Spleen (tissue), 11 donors: Measurements from ENCODE around the gene APLP1. TPM values are rescaled to one million over a fixed set of nuclear protein-coding genes. Genes with fewer than 3 reads are reported as not detected.
"Not testable (repeated sequence)": the region's sequence is repeated elsewhere in the genome, so short reads cannot be mapped to it uniquely, and the experiment has no call there.

Source experiments
- DNase-seq: peaks from one replicate; pipeline ENCODE4 v3.0.0-alpha.2; 2020
- H3K27ac ChIP-seq, 8 donors: fragments of 200-600 bp; sonication (generic) in 7 of 8; 1 replicate in 4 of 8; 2 replicates in 4 of 8; pipeline versions ENCODE4 v1.5.0 to v1.8.0; 2016 to 2021; ENCODE audit warnings: inconsistent platforms in 4 of 8, mild to moderate bottlenecking in 4 of 8, moderate library complexity in 1 of 8
- H3K27me3 ChIP-seq, 7 donors: fragments of 200-600 bp; sonication (generic) in 6 of 7; replicated peaks in 1 of 7; 1 replicate in 4 of 7; 2 replicates in 3 of 7; pipeline versions ENCODE4 v1.5.0 to v1.8.0; 2016 to 2021; ENCODE audit warnings: inconsistent platforms in 3 of 7, mild to moderate bottlenecking in 1 of 7
- H3K36me3 ChIP-seq, 6 donors: fragments of 200-600 bp; sonication (generic) in 5 of 6; 1 replicate in 4 of 6; 2 replicates in 2 of 6; pipeline versions ENCODE4 v1.5.0 to v1.8.0; 2016 to 2021; ENCODE audit warnings: inconsistent platforms in 2 of 6
- H3K4me1 ChIP-seq, 6 donors: fragments of 200-600 bp; sonication (generic) in 5 of 6; 1 replicate in 3 of 6; 2 replicates in 3 of 6; pipeline versions ENCODE4 v1.5.0 to v1.8.0; 2016 to 2021; ENCODE audit warnings: inconsistent platforms in 3 of 6
- H3K4me3 ChIP-seq, 8 donors: fragments of 200-600 bp; sonication (generic) in 7 of 8; 1 replicate in 4 of 8; 2 replicates in 4 of 8; pipeline versions ENCODE4 v1.5.0 to v1.8.0; 2016 to 2021; ENCODE audit warnings: inconsistent platforms in 4 of 8, mild to moderate bottlenecking in 4 of 8, moderate library complexity in 2 of 8
- H3K9me3 ChIP-seq, 8 donors: fragments of 200-600 bp; sonication (generic) in 7 of 8; 1 replicate in 4 of 8; 2 replicates in 4 of 8; pipeline versions ENCODE4 v1.5.0 to v1.8.0; 2016 to 2021; ENCODE audit warnings: inconsistent platforms in 4 of 8
- CTCF ChIP-seq, 11 experiments: fragments of 200-600 bp in 7 of 11; fragments of 450-650 bp in 4 of 11; sonication (generic) in 4 of 11; IDR thresholded peaks in 8 of 11; conservative IDR thresholded peaks in 3 of 11; 1 replicate in 7 of 11; 2 replicates in 4 of 11; pipeline versions ENCODE4 v1.4.0 to v1.8.0; 2016 to 2021; ENCODE audit warnings: antibody characterized with exemption in 11 of 11, inconsistent platforms in 4 of 11, mild to moderate bottlenecking in 1 of 11
- POLR2A ChIP-seq, 3 donors: fragments of 450-650 bp; IDR thresholded peaks; one replicate each; pipeline ENCODE4 v1.5.1; 2017; ENCODE audit warnings: antibody characterized with exemption in 3 of 3, mild to moderate bottlenecking in 1 of 3
- POLR2AphosphoS5 ChIP-seq, 3 donors: sonication (generic); formaldehyde crosslinking; IDR thresholded peaks; one replicate each; pipeline ENCODE4 v1.5.1; 2017; ENCODE audit warnings: antibody characterized with exemption in 3 of 3
- WGBS, 5 donors: extraction: QIAGEN DNeasy Blood & Tissue Kit in 3 of 5; methylation state at CpG; one replicate each; pipeline versions ENCODE4 v1.1.5 to v1.1.7; 2013 to 2018; 5-methylcytosine and 5-hydroxymethylcytosine counted together
- intact Hi-C: fragments of 100-400 bp; cut with DNase I; formaldehyde crosslinking; loops from one replicate; pipeline ENCODE4 v1.15.0; 2023; ENCODE audit warnings: low total_unique reads
- polyA plus RNA-seq, 3 donors: library from polyadenylated mRNA; stranded (reverse); fragments of 200-250 nt; gene quantifications; one replicate each; pipeline ENCODE4 v1.2.1, GENCODE V29; 2013
- total RNA-seq, 7 donors: library from RNA; depleted of rRNA in 3 of 7; stranded (reverse); fragments of >200 nt in 3 of 7; fragmentation: NEBNext Ultra II Directional in 4 of 7; extraction: Animal tissue kit (Norgen Biotek cat#: 25700) in 4 of 7; gene quantifications; one replicate each; pipeline versions ENCODE4 v1.1.0 to v1.2.1, GENCODE V29; 2016 to 2021
- donor health status: healthy with polysubstance abuse.
- donor health status: DM: no; HTN: no; CAD: no; lungs with moderate emphysema.
- donor health status: DM: no; HTN: no; CAD: no.
- donor health status: Bipolar disorder and iron deficiency.
- donor health status: healthy.
- donor health status: DM: no; HTN: no; CAD: no.
- donor health status: DM: yes; HTN: yes; CAD: no.

The APLP1 gene
- total and polyA plus RNA-seq, 10 donors, result 0.57 to 3.6 (median 1.2) TPM; not detected in 2

GRCh38 chr19:35830986-35831385, 37.4 kb upstream of the APLP1 start:
- H3K36me3 ChIP-seq, result no peaks in the 10 kb centered on the region
- intact Hi-C loops, result no loop called here
- no peak for TF ChIP-seq POLR2AphosphoS5 (IDR thresholded peaks at IDR 0.05)
- no peak for TF ChIP-seq CTCF (IDR thresholded peaks at IDR 0.05 in 8 of 11, conservative IDR thresholded peaks at IDR 0.05 in 3 of 11)
- no peak for DNase-seq
- no peaks in the 10 kb centered on the region for H3K9me3 ChIP-seq
- peaks cover 0 to 95% (median 6%) of the 10 kb centered on the region in 7 donors for H3K27me3 ChIP-seq
- no peak overlapping the region for H3K27ac ChIP-seq
- 70 to 89% (median 76%) methylated on average over 18 of the region's 18 CpGs for WGBS, 5 donors
- H3K4me3 ChIP-seq, result no peak overlapping the region
- no peaks in the 10 kb centered on the region for H3K4me1 ChIP-seq

DNA sequence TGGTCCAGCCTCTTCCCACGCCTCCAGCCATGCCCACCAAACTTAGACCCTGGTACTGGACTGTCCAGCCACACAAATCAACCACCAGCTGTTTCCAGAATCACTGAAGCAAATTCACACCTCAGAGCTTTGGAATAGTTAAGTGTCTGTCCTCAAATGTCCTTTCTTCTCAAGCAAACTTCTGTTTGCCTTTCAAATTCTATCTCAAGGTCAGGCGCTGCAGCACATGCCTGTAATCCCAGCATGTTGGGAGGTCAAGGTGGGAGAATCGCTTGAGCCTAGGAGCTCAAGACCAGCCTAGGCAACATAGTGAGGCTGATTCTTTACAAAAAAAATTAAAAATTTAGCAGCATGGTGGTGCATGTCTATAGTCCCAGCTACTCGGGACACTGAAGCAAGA, 36.3 kb upstream of the APLP1 start:
- TF ChIP-seq POLR2AphosphoS5 (IDR thresholded peaks at IDR 0.05), result no peak
- Histone ChIP-seq H3K27ac (no peak overlapping the region), H3K36me3 (no peaks in the 10 kb centered on the region), H3K4me1 (no peaks in the 10 kb centered on the region), H3K27me3 (peaks cover 0 to 92% (median under 1%) of the 10 kb centered on the region in 7 donors), H3K9me3 (no peaks in the 10 kb centered on the region), H3K4me3 (no peak overlapping the region)
- 73 to 79% (median 75%) methylated on average over 4 of the region's 4 CpGs for WGBS, 5 donors
- intact Hi-C loops, result no loop called here
- no peak for DNase-seq

- Histone ChIP-seq H3K9me3 (peaks cover 0 to 12% (median 11%) of the 10 kb centered on the region in 8 donors), H3K27me3 (peaks cover 0 to 84% (median 0%) of the 10 kb centered on the region in 7 donors), H3K4me1 (no peaks in the 10 kb centered on the region), H3K36me3 (no peaks in the 10 kb centered on the region), H3K27ac (no peak overlapping the region), H3K4me3 (no peak overlapping the region)
- TF ChIP-seq CTCF (IDR thresholded peaks at IDR 0.05 in 8 of 11, conservative IDR thresholded peaks at IDR 0.05 in 3 of 11), result no peak
- TF ChIP-seq POLR2A (IDR thresholded peaks at IDR 0.05), result no peak
- WGBS, 5 donors, result 54 to 60% (median 59%) methylated on average over 7 of the region's 7 CpGs
- intact Hi-C loops, result no loop called here
- DNase-seq, result no peak
Measured at GRCh38 chr19:35833972-35834371, 34.4 kb upstream of the APLP1 start.

GRCh38 chr19:35836096-35836495, 32.3 kb upstream of the APLP1 start:
- H3K4me3 ChIP-seq, DNase-seq, H3K4me1 ChIP-seq, H3K27ac ChIP-seq, H3K36me3 ChIP-seq, intact Hi-C loops: not testable (repeated sequence)
- 56 to 71% (median 66%) methylated on average over 11 of the region's 11 CpGs for WGBS, 5 donors
- H3K9me3 ChIP-seq, result peaks cover 0 to 24% (median 17%) of the 10 kb centered on the region in 8 donors
- H3K27me3 ChIP-seq, result peaks cover 0 to 66% (median 0%) of the 10 kb centered on the region in 7 donors

- WGBS, 5 donors, result 81 to 87% (median 84%) methylated on average over 12 to 13 of the region's 13 CpGs
- peaks cover 0 to 24% (median 17%) of the 10 kb centered on the region in 8 donors for H3K9me3 ChIP-seq
- intact Hi-C loops, result no loop called here
- peaks cover 7 to 25% (median 14%) of the 10 kb centered on the region in 6 donors for H3K4me1 ChIP-seq
- H3K4me3 ChIP-seq, result no peak overlapping the region
- TF ChIP-seq POLR2AphosphoS5 (IDR thresholded peaks at IDR 0.05) (no peak), POLR2A (IDR thresholded peaks at IDR 0.05) (no peak), CTCF (IDR thresholded peaks at IDR 0.05 in 8 of 11, conservative IDR thresholded peaks at IDR 0.05 in 3 of 11) (no peak)
- peaks cover 4 to 71% (median 37%) of the 10 kb centered on the region in 7 donors for H3K27me3 ChIP-seq
- H3K36me3 ChIP-seq, result no peaks in the 10 kb centered on the region
- no peak for DNase-seq
- no peak overlapping the region for H3K27ac ChIP-seq
Measured at GRCh38 chr19:35841961-35842595, 26.3 kb upstream of the APLP1 start.
